CD14-positive monocyte (primary cell): ENCODE data around the gene MRGPRE. TPM values are rescaled to one million over a fixed set of nuclear protein-coding genes. Genes with fewer than 3 reads are reported as not detected.
A peak's percentile ranks its signal among the peaks of the same experiment; 100 is the strongest.

Experiments used
- DNase-seq, 3 donors: peaks; one replicate each; pipeline ENCODE4 v3.0.0-alpha.2; 2011 to 2022
- H2AFZ ChIP-seq: 2 replicates; pipeline ENCODE4 v1.6.0; 2012; ENCODE audit warnings: mild to moderate bottlenecking, low read depth, low read length, inconsistent platforms; ENCODE audit not compliant: insufficient read depth, poor library complexity, severe bottlenecking
- H3K27ac ChIP-seq, 2 donors: 1 replicate in 1 of 2; 2 replicates in 1 of 2; pipeline ENCODE4 v1.5.1; 2012 to 2013; ENCODE audit warnings: low read length in 2 of 2, control low read depth in 1 of 2, inconsistent platforms in 1 of 2, low read depth in 1 of 2, mild to moderate bottlenecking in 1 of 2
- H3K27me3 ChIP-seq, 2 donors: one replicate each; pipeline versions ENCODE4 v1.6.0 to v1.6.1; 2011 to 2013; ENCODE audit warnings: low read length in 2 of 2; ENCODE audit not compliant: control insufficient read depth in 2 of 2, insufficient read depth in 2 of 2
- H3K36me3 ChIP-seq, 2 donors: replicated peaks in 1 of 2; 1 replicate in 1 of 2; 2 replicates in 1 of 2; pipeline versions ENCODE4 v1.5.1 to v1.6.1; 2012 to 2013; ENCODE audit warnings: low read length in 2 of 2, control low read depth in 1 of 2, inconsistent platforms in 1 of 2, mild to moderate bottlenecking in 1 of 2; ENCODE audit not compliant: insufficient read depth in 2 of 2, control insufficient read depth in 1 of 2
- H3K4me1 ChIP-seq, 2 donors: 1 replicate in 1 of 2; 2 replicates in 1 of 2; pipeline versions ENCODE4 v1.5.1 to v1.6.1; 2012 to 2013; ENCODE audit warnings: low read length in 2 of 2, control low read depth in 1 of 2, inconsistent platforms in 1 of 2, mild to moderate bottlenecking in 1 of 2, moderate library complexity in 1 of 2; ENCODE audit not compliant: insufficient read depth in 2 of 2, control insufficient read depth in 1 of 2
- H3K4me2 ChIP-seq: replicated peaks from 2 replicates; pipeline ENCODE3; 2012; ENCODE audit warnings: low read length, moderate library complexity, mild to moderate bottlenecking; ENCODE audit not compliant: poor library complexity, severe bottlenecking; ENCODE audit errors: extremely low read depth
- H3K4me3 ChIP-seq, 3 experiments: fragments of 200-600 bp in 1 of 3; sonication (generic) in 1 of 3; replicated peaks in 1 of 3; 1 replicate in 2 of 3; 2 replicates in 1 of 3; pipeline ENCODE4 v1.5.1; 2011 to 2013; ENCODE audit warnings: low read length in 3 of 3, mild to moderate bottlenecking in 3 of 3, control low read depth in 2 of 3, low read depth in 2 of 3, inconsistent platforms in 1 of 3, moderate library complexity in 1 of 3
- H3K79me2 ChIP-seq: 2 replicates; pipeline ENCODE4 v1.6.0; 2012; ENCODE audit warnings: mild to moderate bottlenecking, control low read depth, inconsistent platforms, low read length, moderate library complexity; ENCODE audit not compliant: insufficient read depth
- H3K9ac ChIP-seq: 2 replicates; pipeline ENCODE4 v1.6.0; 2017; ENCODE audit warnings: low read length, mild to moderate bottlenecking; ENCODE audit not compliant: insufficient read depth, poor library complexity, severe bottlenecking
- H3K9me3 ChIP-seq, 2 donors: replicated peaks in 1 of 2; 1 replicate in 1 of 2; 2 replicates in 1 of 2; pipeline versions ENCODE4 v1.5.1 to v1.6.1; 2012 to 2013; ENCODE audit warnings: low read length in 2 of 2, control low read depth in 1 of 2; ENCODE audit not compliant: control insufficient read depth in 1 of 2, insufficient read depth in 1 of 2
- H4K20me1 ChIP-seq: 2 replicates; pipeline ENCODE4 v1.6.0; 2012; ENCODE audit warnings: mild to moderate bottlenecking, low read length, control low read depth, moderate library complexity; ENCODE audit not compliant: insufficient read depth
- H3K27ac Mint-ChIP-seq, 7 donors: one replicate each; pipeline ENCODE4 v1.8.0; 2020; ENCODE audit warnings: mild to moderate bottlenecking in 7 of 7, mixed read lengths in 7 of 7, moderate library complexity in 6 of 7, inconsistent platforms in 2 of 7
- H3K27me3 Mint-ChIP-seq, 3 donors: one replicate each; pipeline ENCODE4 v1.8.0; 2021 to 2022; ENCODE audit warnings: low read depth in 3 of 3, mild to moderate bottlenecking in 3 of 3, mixed read lengths in 3 of 3, moderate library complexity in 3 of 3, inconsistent platforms in 1 of 3
- H3K36me3 Mint-ChIP-seq, 2 donors: one replicate each; pipeline ENCODE4 v1.8.0; 2020; ENCODE audit warnings: mixed read lengths in 2 of 2, inconsistent platforms in 1 of 2, mild to moderate bottlenecking in 1 of 2
- H3K4me1 Mint-ChIP-seq: one replicate; pipeline ENCODE4 v1.8.0; 2020; ENCODE audit warnings: mild to moderate bottlenecking, mixed read lengths
- H3K4me3 Mint-ChIP-seq, 2 donors: one replicate each; pipeline ENCODE4 v1.8.0; 2020; ENCODE audit warnings: mild to moderate bottlenecking in 2 of 2, mixed read lengths in 2 of 2, moderate library complexity in 1 of 2
- H3K9me3 Mint-ChIP-seq, 7 donors: one replicate each; pipeline ENCODE4 v1.8.0; 2020 to 2022; ENCODE audit warnings: mixed read lengths in 7 of 7, mild to moderate bottlenecking in 6 of 7, moderate library complexity in 6 of 7, inconsistent platforms in 2 of 7
- WGBS: methylation state at CpG from one replicate; pipeline ENCODE4 v1.1.5; 2013; ENCODE audit warnings: missing lambda C conversion rate; ENCODE audit not compliant: insufficient coverage; 5-methylcytosine and 5-hydroxymethylcytosine counted together
- intact Hi-C, 2 donors: fragments of 100-400 bp; cut with micrococcal nuclease; formaldehyde crosslinking; loops; one replicate each; pipeline versions ENCODE4 v1.15.0 to v1.15.1; 2023
- polyA plus RNA-seq, 3 donors: library from polyadenylated mRNA; depleted of rRNA in 1 of 3; unstranded in 2 of 3; stranded (reverse) in 1 of 3; fragments of 300-500 nt in 2 of 3; fragments of >200 nt in 1 of 3; fragmentation: Illumina TruSeq in 2 of 3; gene quantifications; 1 replicate in 2 of 3; 2 replicates in 1 of 3; pipeline ENCODE4 v1.2.3, GENCODE V29; 2012 to 2021
- TF ChIP-seq, protein P1 (sequence below): fragments of 200-600 bp; IDR thresholded peaks from one replicate; pipeline ENCODE4 v1.8.0; 2022; ENCODE audit warnings: antibody characterized with exemption, mild to moderate bottlenecking

Gene MRGPRE
- polyA plus RNA-seq, 3 donors: not detected

GRCh38 chr11:3227568-3228444 is 4.4 kb downstream of the MRGPRE start:
- Mint-ChIP-seq H3K36me3 (no peaks in the 10 kb centered on the region), H3K27me3 (peaks cover 13 to 31% (median 21%) of the 10 kb centered on the region in 3 donors), H3K9me3 (peaks cover 0 to 1% (median 0%) of the 10 kb centered on the region in 7 donors), H3K4me1 (peaks cover 16% of the 10 kb centered on the region), H3K4me3 (peak overlapping the region in 1 of 2 donors; percentile 64), H3K27ac (no peak overlapping the region)
- Histone ChIP-seq H3K9ac (no peak overlapping the region), H4K20me1 (no peaks in the 10 kb centered on the region), H3K4me1 (peaks cover 27 to 28% of the 10 kb centered on the region in 2 donors), H3K27me3 (peaks cover 0 to 3% of the 10 kb centered on the region in 2 donors), H3K79me2 (no peaks in the 10 kb centered on the region), H3K4me2 (peak overlapping the region; percentile 15), H3K27ac (no peak overlapping the region), H3K4me3 (no peak overlapping the region), H2AFZ (no peak overlapping the region), H3K36me3 (no peaks in the 10 kb centered on the region), H3K9me3 (no peaks in the 10 kb centered on the region)
- peak; percentile 1 to 50 (median 10) for DNase-seq
- intact Hi-C loops: no loop called here
- WGBS: 83% methylated on average over 44 of the region's 46 CpGs
- TF ChIP-seq, protein P1, sequence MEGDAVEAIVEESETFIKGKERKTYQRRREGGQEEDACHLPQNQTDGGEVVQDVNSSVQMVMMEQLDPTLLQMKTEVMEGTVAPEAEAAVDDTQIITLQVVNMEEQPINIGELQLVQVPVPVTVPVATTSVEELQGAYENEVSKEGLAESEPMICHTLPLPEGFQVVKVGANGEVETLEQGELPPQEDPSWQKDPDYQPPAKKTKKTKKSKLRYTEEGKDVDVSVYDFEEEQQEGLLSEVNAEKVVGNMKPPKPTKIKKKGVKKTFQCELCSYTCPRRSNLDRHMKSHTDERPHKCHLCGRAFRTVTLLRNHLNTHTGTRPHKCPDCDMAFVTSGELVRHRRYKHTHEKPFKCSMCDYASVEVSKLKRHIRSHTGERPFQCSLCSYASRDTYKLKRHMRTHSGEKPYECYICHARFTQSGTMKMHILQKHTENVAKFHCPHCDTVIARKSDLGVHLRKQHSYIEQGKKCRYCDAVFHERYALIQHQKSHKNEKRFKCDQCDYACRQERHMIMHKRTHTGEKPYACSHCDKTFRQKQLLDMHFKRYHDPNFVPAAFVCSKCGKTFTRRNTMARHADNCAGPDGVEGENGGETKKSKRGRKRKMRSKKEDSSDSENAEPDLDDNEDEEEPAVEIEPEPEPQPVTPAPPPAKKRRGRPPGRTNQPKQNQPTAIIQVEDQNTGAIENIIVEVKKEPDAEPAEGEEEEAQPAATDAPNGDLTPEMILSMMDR: no peak

DNA sequence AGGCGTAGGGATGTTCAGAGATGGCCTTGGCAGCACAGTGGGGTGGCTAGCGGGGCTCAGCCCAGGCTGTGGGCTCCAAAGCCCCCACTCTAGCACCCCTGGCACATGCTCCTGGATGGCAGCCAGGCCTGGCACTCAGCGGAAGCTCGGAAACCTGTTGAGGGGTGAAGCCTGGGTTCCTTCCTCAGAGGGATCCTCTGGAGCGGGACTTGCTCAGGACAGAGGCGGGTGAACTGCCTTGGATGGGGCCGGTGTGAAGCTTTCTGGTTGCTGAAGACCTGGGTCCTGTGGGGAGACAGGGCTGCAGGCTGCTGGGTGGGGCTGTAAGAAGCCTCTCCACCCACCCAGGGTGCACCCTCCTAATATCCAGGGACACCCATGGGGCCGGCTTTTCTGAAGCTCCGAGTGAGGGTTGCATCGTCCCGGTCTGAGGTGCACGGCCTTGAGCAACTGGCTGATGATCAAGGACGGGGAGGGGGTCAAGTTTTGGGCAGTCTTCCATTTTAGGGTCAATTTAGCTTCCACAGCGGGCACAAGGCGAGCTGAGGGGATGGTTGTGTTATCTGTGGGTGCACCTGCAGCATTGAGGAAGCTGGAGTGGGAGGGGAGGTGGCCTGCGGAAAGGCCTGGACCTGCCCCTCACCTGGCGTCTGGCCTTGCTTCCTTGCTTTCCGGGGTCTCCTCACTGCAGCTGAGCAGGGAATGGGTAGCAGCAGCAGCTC is 5.2 kb downstream of the MRGPRE start:
- H3K27me3 Mint-ChIP-seq: peaks cover 15 to 34% (median 21%) of the 10 kb centered on the region in 3 donors
- intact Hi-C loops: no loop called here
- DNase-seq: no peak

More for the DNA sequence above, 5.2 kb downstream of the MRGPRE start:
- H3K27ac Mint-ChIP-seq: peak overlapping the region in 1 of 7 donors; percentile 35
- Histone ChIP-seq H3K4me1 (peaks cover 27 to 28% of the 10 kb centered on the region in 2 donors), H3K79me2 (no peaks in the 10 kb centered on the region), H3K4me3 (no peak overlapping the region), H3K4me2 (no peak overlapping the region), H3K36me3 (no peaks in the 10 kb centered on the region), H2AFZ (no peak overlapping the region), H4K20me1 (no peaks in the 10 kb centered on the region), H3K9ac (no peak overlapping the region), H3K27ac (no peak overlapping the region), H3K27me3 (peaks cover 0 to 3% of the 10 kb centered on the region in 2 donors), H3K9me3 (no peaks in the 10 kb centered on the region)
- H3K9me3 Mint-ChIP-seq: peaks cover 0 to 1% (median 0%) of the 10 kb centered on the region in 7 donors
- 92% methylated on average over 16 of the region's 18 CpGs for WGBS
- TF ChIP-seq, protein P1: no peak
- H3K36me3 Mint-ChIP-seq: no peaks in the 10 kb centered on the region
- H3K4me3 Mint-ChIP-seq: peak overlapping the region in 1 of 2 donors; percentile 35
- peaks cover 17% of the 10 kb centered on the region for H3K4me1 Mint-ChIP-seq
